Stimulated activated CD4-positive, alpha-beta T cell treated with anti-CD3 and anti-CD28 coated beads, Interleukin-2, amount 100 ng/mL, for 48 hours (primary cell): ENCODE measurements around the gene KCNQ4.

ENCODE experiments used
- DNase-seq, 2 donors: peaks; one replicate each; pipeline ENCODE4 v3.0.0-alpha.2; 2020

The KCNQ4 gene

GRCh38 chr1:40823345-40823744 is 39.8 kb downstream of the KCNQ4 start:
- no peak for DNase-seq

GRCh38 chr1:40823983-40824382 is 40.4 kb downstream of the KCNQ4 start:
- DNase-seq, result no peak

- no peak for DNase-seq
These were observed 41.2 kb downstream of the KCNQ4 start for GRCh38 chr1:40824591-40825434.

- no peak for DNase-seq
These were observed 41.8 kb downstream of the KCNQ4 start for GRCh38 chr1:40825435-40825788.

GRCh38 chr1:40825996-40826395 is 42.4 kb downstream of the KCNQ4 start:
- DNase-seq, result no peak

- DNase-seq, result no peak
These were observed 46.2 kb downstream of the KCNQ4 start for GRCh38 chr1:40829631-40830245.

- DNase-seq, result no peak
These were observed 46.9 kb downstream of the KCNQ4 start for GRCh38 chr1:40830419-40830943.

GRCh38 chr1:40831001-40831732 is 47.6 kb downstream of the KCNQ4 start:
- DNase-seq, result no peak

- no peak for DNase-seq
These were observed 50.4 kb downstream of the KCNQ4 start for GRCh38 chr1:40833979-40834378.

GRCh38 chr1:40834968-40835545 is 51.5 kb downstream of the KCNQ4 start:
- no peak for DNase-seq

GRCh38 chr1:40836283-40836682 is 52.7 kb downstream of the KCNQ4 start:
- DNase-seq, result no peak

GRCh38 chr1:40837601-40838000 is 54.0 kb downstream of the KCNQ4 start:
- DNase-seq, result no peak

- no peak for DNase-seq
These were observed 54.7 kb downstream of the KCNQ4 start for GRCh38 chr1:40838045-40838979.

- DNase-seq, result no peak
These were observed 55.7 kb downstream of the KCNQ4 start for GRCh38 chr1:40838980-40839942.

- DNase-seq, result no peak
These were observed 56.4 kb downstream of the KCNQ4 start for GRCh38 chr1:40839943-40840335.

GRCh38 chr1:40840526-40841323 is 57.1 kb downstream of the KCNQ4 start:
- DNase-seq, result no peak

- no peak for DNase-seq
These were observed 58.0 kb downstream of the KCNQ4 start for GRCh38 chr1:40841602-40842001.

- DNase-seq, result no peak
These were observed 58.6 kb downstream of the KCNQ4 start for GRCh38 chr1:40842207-40842606.

GRCh38 chr1:40842691-40843090 is 59.1 kb downstream of the KCNQ4 start:
- no peak for DNase-seq

GRCh38 chr1:40844079-40844478 is 60.5 kb downstream of the KCNQ4 start:
- DNase-seq, result no peak
